Heart left ventricle (tissue), 16 donors: ENCODE results near the gene MAGEA8. TPM values are rescaled to one million over a fixed set of nuclear protein-coding genes. Genes with fewer than 3 reads are reported as not detected.

ENCODE experiments used
- ATAC-seq, 4 donors: fragments of 200-7000 bp; cut with Tn5 transposase; one replicate each; pipeline ENCODE4 v1.9.1; 2020 to 2022; ENCODE audit warnings: moderate library complexity in 4 of 4, mild to moderate bottlenecking in 3 of 4, moderate number of reproducible peaks in 1 of 4
- DNase-seq, 5 donors: peaks; one replicate each; pipeline ENCODE4 v3.0.0-alpha.2; 2020
- H3K27ac ChIP-seq, 12 donors: fragments of 200-600 bp; sonication (generic) in 4 of 12; one replicate each; pipeline versions ENCODE4 v1.5.0 to v1.8.0; 2016 to 2022; ENCODE audit warnings: mild to moderate bottlenecking in 2 of 12
- H3K27me3 ChIP-seq, 9 donors: fragments of 200-600 bp; sonication (generic) in 2 of 9; one replicate each; pipeline versions ENCODE4 v1.5.1 to v1.8.0; 2016 to 2022; ENCODE audit warnings: mild to moderate bottlenecking in 3 of 9
- H3K36me3 ChIP-seq, 9 donors: fragments of 200-600 bp; sonication (generic) in 2 of 9; one replicate each; pipeline versions ENCODE4 v1.5.0 to v1.8.0; 2018 to 2022; ENCODE audit warnings: mild to moderate bottlenecking in 2 of 9
- H3K4me1 ChIP-seq, 12 donors: fragments of 200-600 bp; sonication (generic) in 4 of 12; one replicate each; pipeline versions ENCODE4 v1.5.0 to v1.8.0; 2016 to 2022; ENCODE audit warnings: mild to moderate bottlenecking in 3 of 12
- H3K4me3 ChIP-seq, 12 donors: fragments of 200-600 bp; sonication (generic) in 4 of 12; one replicate each; pipeline versions ENCODE4 v1.5.0 to v1.8.0; 2017 to 2022; ENCODE audit warnings: mild to moderate bottlenecking in 9 of 12, moderate library complexity in 4 of 12
- H3K9me3 ChIP-seq, 12 donors: fragments of 200-600 bp; sonication (generic) in 4 of 12; one replicate each; pipeline versions ENCODE4 v1.5.0 to v1.8.0; 2016 to 2022; ENCODE audit warnings: mild to moderate bottlenecking in 1 of 12
- POLR2A ChIP-seq, 2 donors: fragments of 450-650 bp; IDR thresholded peaks; one replicate each; pipeline ENCODE4 v1.6.1; 2017; ENCODE audit warnings: antibody characterized with exemption in 2 of 2, mild to moderate bottlenecking in 2 of 2, moderate library complexity in 2 of 2
- WGBS, 4 donors: extraction: QIAGEN DNeasy Blood & Tissue Kit in 2 of 4; methylation state at CpG; one replicate each; pipeline versions ENCODE4 v1.1.5 to v1.1.7; 2013 to 2018; 5-methylcytosine and 5-hydroxymethylcytosine counted together
- intact Hi-C, 10 donors: fragments of 100-400 bp; cut with DNase I; formaldehyde crosslinking; loops; one replicate each; pipeline versions ENCODE4 v1.11.1 to v1.14.2; 2022
- polyA plus RNA-seq, 2 donors: library from polyadenylated mRNA; stranded (reverse); fragments of 200-250 nt; gene quantifications; one replicate each; pipeline ENCODE4 v1.2.3, GENCODE V29; 2013
- total RNA-seq, 9 donors: library from RNA; depleted of rRNA in 2 of 9; stranded (reverse); fragments of >200 nt in 2 of 9; fragmentation: NEBNext Ultra II Directional in 3 of 9; extraction: Animal tissue kit (Norgen Biotek cat#: 25700) in 3 of 9; gene quantifications; one replicate each; pipeline versions ENCODE4 v1.1.0 to v1.2.4, GENCODE V29; 2016 to 2023
- TF ChIP-seq, protein P1 (sequence below), 12 donors: fragments of 200-600 bp; sonication (generic) in 4 of 12; IDR thresholded peaks; one replicate each; pipeline versions ENCODE4 v1.5.0 to v1.8.0; 2018 to 2022; ENCODE audit warnings: antibody characterized with exemption in 12 of 12, mild to moderate bottlenecking in 5 of 12
- donor health status: ischemic (EF 13 %, LVEDD 7.1; RV severe dilation, severe dysfunction).
- donor health status: healthy with polysubstance abuse.
- donor health status: DM: no; HTN: yes; CAD: no.
- donor health status: DM: no; HTN: no; CAD: no.
- donor health status: ischemic (EF 25% LVEDD 6.9; RV normal size, moderate dysfunction).
- donor health status: ischemic (EF 25% LVEDD 5.7; RV mildly dilated, moderate dysfunction).
- donor health status: healthy.
- donor health status: DM: yes; HTN: yes; CAD: no.
- donor health status: ischemic (EF 35%, LVEDD 5.7; RV mildly dilated, moderate dysfunction).
- donor health status: nonischemic (EF 11% LVEDD 7.7; RV severe dilation, severe dysfunction).
- donor health status: DM: yes; HTN: yes; CAD: no.
- donor health status: PGD.
- donor health status: ischemic (EF 29% LVEDD 5.4; RV normal size, mild dysfunction).
- donor health status: nonischemic (EF 23%, LVEDD 6.1; RV moderate dilation, normal function).

The MAGEA8 gene
- total and polyA plus RNA-seq, 11 donors, result not detected

DNA sequence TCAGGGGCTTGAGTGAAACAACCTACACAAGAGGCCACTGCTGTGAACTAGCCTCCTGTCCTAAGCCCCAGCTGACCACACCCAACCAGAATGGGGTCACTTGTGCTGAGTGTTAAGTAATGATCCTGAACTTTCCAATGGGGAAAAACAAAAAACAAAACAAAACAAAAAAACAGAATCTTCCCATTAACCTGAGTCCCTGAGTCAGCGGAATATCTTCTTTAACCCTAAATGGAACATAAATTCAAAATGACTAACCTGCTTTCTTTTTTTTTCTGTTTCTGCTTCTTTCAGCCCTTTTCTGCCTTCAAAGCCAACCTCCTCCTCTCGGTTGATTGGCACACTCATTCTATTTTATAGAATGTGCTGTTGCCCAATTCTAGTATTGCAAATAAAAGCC, 31.2 kb upstream of the MAGEA8 start:
- WGBS, 4 donors, result 74 to 92% (median 87%) methylated on average over 2 of the region's 2 CpGs

GRCh38 chrX:149851864-149852263, 29.1 kb upstream of the MAGEA8 start:
- intact Hi-C loops, result no loop called here
- ATAC-seq (no peak), DNase-seq (no peak)
- no peaks in the 10 kb centered on the region for H3K9me3 ChIP-seq
- H3K27me3 ChIP-seq, result peaks cover 0 to 29% (median 0%) of the 10 kb centered on the region in 9 donors
- H3K36me3 ChIP-seq, result no peaks in the 10 kb centered on the region
- no peak overlapping the region for H3K27ac ChIP-seq
- H3K4me3 ChIP-seq, result no peak overlapping the region
- H3K4me1 ChIP-seq, result no peaks in the 10 kb centered on the region
- TF ChIP-seq, protein P1, sequence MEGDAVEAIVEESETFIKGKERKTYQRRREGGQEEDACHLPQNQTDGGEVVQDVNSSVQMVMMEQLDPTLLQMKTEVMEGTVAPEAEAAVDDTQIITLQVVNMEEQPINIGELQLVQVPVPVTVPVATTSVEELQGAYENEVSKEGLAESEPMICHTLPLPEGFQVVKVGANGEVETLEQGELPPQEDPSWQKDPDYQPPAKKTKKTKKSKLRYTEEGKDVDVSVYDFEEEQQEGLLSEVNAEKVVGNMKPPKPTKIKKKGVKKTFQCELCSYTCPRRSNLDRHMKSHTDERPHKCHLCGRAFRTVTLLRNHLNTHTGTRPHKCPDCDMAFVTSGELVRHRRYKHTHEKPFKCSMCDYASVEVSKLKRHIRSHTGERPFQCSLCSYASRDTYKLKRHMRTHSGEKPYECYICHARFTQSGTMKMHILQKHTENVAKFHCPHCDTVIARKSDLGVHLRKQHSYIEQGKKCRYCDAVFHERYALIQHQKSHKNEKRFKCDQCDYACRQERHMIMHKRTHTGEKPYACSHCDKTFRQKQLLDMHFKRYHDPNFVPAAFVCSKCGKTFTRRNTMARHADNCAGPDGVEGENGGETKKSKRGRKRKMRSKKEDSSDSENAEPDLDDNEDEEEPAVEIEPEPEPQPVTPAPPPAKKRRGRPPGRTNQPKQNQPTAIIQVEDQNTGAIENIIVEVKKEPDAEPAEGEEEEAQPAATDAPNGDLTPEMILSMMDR (IDR thresholded peaks at IDR 0.05), result no peak
- no peak for TF ChIP-seq POLR2A (IDR thresholded peaks at IDR 0.05)

More for the DNA sequence above, 31.2 kb upstream of the MAGEA8 start:
- DNase-seq, result no peak
- intact Hi-C loops, result no loop called here
- H3K9me3 ChIP-seq, result no peaks in the 10 kb centered on the region
- peaks cover 0 to 31% (median 0%) of the 10 kb centered on the region in 9 donors for H3K27me3 ChIP-seq
- H3K4me3 ChIP-seq, result no peak overlapping the region
- H3K27ac ChIP-seq, result no peak overlapping the region
- no peak for ATAC-seq
- no peaks in the 10 kb centered on the region for H3K36me3 ChIP-seq
- no peaks in the 10 kb centered on the region for H3K4me1 ChIP-seq
- TF ChIP-seq, protein P1 (IDR thresholded peaks at IDR 0.05), result no peak
- no peak for TF ChIP-seq POLR2A (IDR thresholded peaks at IDR 0.05)

DNA sequence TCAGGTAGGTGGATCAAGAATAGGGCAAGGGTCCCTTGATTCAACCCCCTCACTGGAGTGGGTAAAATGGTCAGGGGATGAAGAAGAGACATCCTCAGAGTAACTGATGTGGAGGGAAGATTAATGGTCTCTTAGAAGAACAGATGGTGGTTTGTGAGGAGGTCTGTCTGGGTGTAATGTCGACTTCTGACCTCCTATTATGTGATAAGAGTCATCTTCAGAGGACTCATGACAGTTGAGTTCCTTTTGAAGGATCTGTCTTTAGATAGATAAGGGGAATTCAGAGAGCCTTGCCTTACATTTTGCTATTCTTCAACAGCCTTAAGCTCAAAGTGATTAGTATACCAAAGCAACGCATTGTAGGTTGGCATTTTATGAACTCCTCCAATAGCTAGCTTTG, 27.1 kb upstream of the MAGEA8 start:
- H3K27ac ChIP-seq, result no peak overlapping the region

GRCh38 chrX:149858592-149858991, 22.4 kb upstream of the MAGEA8 start:
- Histone ChIP-seq H3K4me3 (no peak overlapping the region), H3K27me3 (peaks cover 0 to 14% (median 0%) of the 10 kb centered on the region in 9 donors), H3K9me3 (peaks cover 0 to 13% (median 0%) of the 10 kb centered on the region in 12 donors), H3K4me1 (no peaks in the 10 kb centered on the region), H3K36me3 (no peaks in the 10 kb centered on the region), H3K27ac (no peak overlapping the region)
- ATAC-seq (no peak), DNase-seq (no peak)
- 50 to 83% (median 79%) methylated on average over 1 to 6 of the region's 6 CpGs for WGBS, 4 donors
- TF ChIP-seq POLR2A (IDR thresholded peaks at IDR 0.05), result no peak
- TF ChIP-seq, protein P1 (IDR thresholded peaks at IDR 0.05), result no peak
- intact Hi-C loops, result no loop called here

More for the DNA sequence above, 27.1 kb upstream of the MAGEA8 start:
- WGBS, 4 donors, result 42 to 55% (median 45%) methylated on average over 2 of the region's 2 CpGs
- TF ChIP-seq, protein P1 (IDR thresholded peaks at IDR 0.05), result no peak
- TF ChIP-seq POLR2A (IDR thresholded peaks at IDR 0.05), result no peak
- no peak overlapping the region for H3K4me3 ChIP-seq
- peaks cover 0 to 17% (median 0%) of the 10 kb centered on the region in 9 donors for H3K27me3 ChIP-seq
- DNase-seq (no peak), ATAC-seq (no peak)
- intact Hi-C loops, result no loop called here
- H3K36me3 ChIP-seq, result no peaks in the 10 kb centered on the region
- no peaks in the 10 kb centered on the region for H3K4me1 ChIP-seq
- H3K9me3 ChIP-seq, result no peaks in the 10 kb centered on the region
